ENCODE results near the gene DGKQ. TPM values are rescaled to one million over a fixed set of nuclear protein-coding genes. Genes with fewer than 3 reads are reported as not detected.

The DGKQ gene
- total RNA-seq, 1 experiment from 2014 or later = 22.0 TPM

GRCh38 chr4:964346-965025, 8.9 kb downstream of the DGKQ start:
- no TSS peak for BruUV-seq (replicated peaks)
- Histone ChIP-seq H3K9me3 (ENCODE audit: control insufficient read depth in 1 of 2, insufficient read depth in 1 of 2, low read depth in 1 of 2, low read length in 2 of 2) (no peaks in the 10 kb centered on the region), H3K4me2 (ENCODE audit: low read length) (no peak overlapping the region), H4K20me1 (ENCODE audit: insufficient read depth) (no peaks in the 10 kb centered on the region), H3K36me3 (ENCODE audit: control insufficient read depth in 1 of 2, insufficient read depth in 2 of 2, low read length in 2 of 2) (no peaks in the 10 kb centered on the region), H3K4me1 (ENCODE audit: control insufficient read depth in 1 of 2, insufficient read depth in 2 of 2, low read length in 2 of 2) (peaks cover 5 to 20% of the 10 kb centered on the region in 2 experiments; a peak in 3 of 4 replicates), H2AFZ (ENCODE audit: low read depth, low read length, poor library complexity, severe bottlenecking) (no peak overlapping the region), H3K9me2 (ENCODE audit: insufficient read depth) (no peaks in the 10 kb centered on the region), H3K79me2 (ENCODE audit: insufficient read depth, low read length) (no peaks in the 10 kb centered on the region; the same call in 1 of the 2 replicates), H3K4me3 (replicated peaks in 1 of 2; ENCODE audit: low read depth in 1 of 2, low read length in 2 of 2) (no peak overlapping the region), H3K27ac (ENCODE audit: low read depth, low read length) (no peak overlapping the region), H3K9ac (ENCODE audit: low read length) (no peak overlapping the region), H3K27me3 (ENCODE audit: insufficient read depth, low read length) (no peaks in the 10 kb centered on the region)
- ChIA-PET RAD21 (ENCODE audit: low non-redundant PET in 1 of 2, low total read pairs in 2 of 2, uncharacterized antibody in 2 of 2, unreplicated experiment in 2 of 2) (no interaction called here), POLR2A (no interaction called here), CTCF (no interaction called here)
- TF ChIP-seq TCF7L2 (IDR thresholded peaks at IDR 0.05; ENCODE audit: borderline replicate concordance, extremely low read depth, insufficient read depth, insufficient read length) (no peak), ZNF274 (IDR thresholded peaks at IDR 0.05; ENCODE audit: low read depth, low read length) (no peak), CBX3 (IDR thresholded peaks at IDR 0.05; ENCODE audit: low read depth) (no peak), POLR2AphosphoS5 (IDR thresholded peaks at IDR 0.05; ENCODE audit: low read depth, low read length) (no peak), JUND (IDR thresholded peaks at IDR 0.05) (no peak), ELF1 (IDR thresholded peaks at IDR 0.05; ENCODE audit: borderline replicate concordance, low read depth) (no peak), YY1 (IDR thresholded peaks at IDR 0.05; ENCODE audit: extremely low read depth, insufficient replicate concordance, low read depth, low read length) (no peak), EZH2phosphoT487 (IDR thresholded peaks at IDR 0.05; ENCODE audit: borderline replicate concordance) (no peak), FOSL1 (IDR thresholded peaks at IDR 0.05; ENCODE audit: low read depth) (no peak), MAX (IDR thresholded peaks at IDR 0.05) (no peak), SIN3A (IDR thresholded peaks at IDR 0.05; ENCODE audit: low read depth) (no peak), ZFX (IDR thresholded peaks at IDR 0.05) (no peak), REST (IDR thresholded peaks at IDR 0.05; ENCODE audit: low read depth) (no peak)
- DNase-seq (ENCODE audit: low read depth, low spot score) (no peak), ATAC-seq (no peak)
- intact Hi-C loops (cut with micrococcal nuclease) = no loop called here
